ENCODE data around the gene PPEF2.

Gene PPEF2

DNA sequence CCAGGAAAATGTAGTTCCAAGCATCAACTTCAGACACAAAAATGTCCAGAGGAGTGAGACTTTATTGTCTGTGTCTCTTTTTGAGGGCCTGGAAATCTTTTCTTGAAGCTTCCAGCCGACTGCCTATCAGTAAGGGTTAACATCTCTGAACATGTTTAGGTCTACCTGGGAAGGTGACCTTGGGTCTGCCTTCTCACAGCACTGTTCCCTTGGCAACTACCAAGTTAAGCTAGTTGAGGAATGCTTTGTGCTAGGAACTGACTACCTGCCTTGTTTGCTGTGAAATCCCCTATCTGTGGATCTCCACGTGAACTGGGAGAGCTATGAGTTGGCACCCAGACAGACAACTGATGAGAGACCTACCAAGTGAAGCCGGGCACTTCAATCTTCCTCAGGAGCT lies 81.6 kb downstream of the PPEF2 start:
- no peak for TF ChIP-seq CTCF (IDR thresholded peaks at IDR 0.05; ENCODE audit: low read depth, low read length)
- H3K4me3 ChIP-seq (ENCODE audit: low read depth, low read length), result no peak overlapping the region

GRCh38 chr4:75820197-75820596 lies 82.1 kb downstream of the PPEF2 start:
- TF ChIP-seq CTCF (IDR thresholded peaks at IDR 0.05; ENCODE audit: low read depth, low read length), result no peak
- no peak overlapping the region for H3K4me3 ChIP-seq (ENCODE audit: low read depth, low read length)

DNA sequence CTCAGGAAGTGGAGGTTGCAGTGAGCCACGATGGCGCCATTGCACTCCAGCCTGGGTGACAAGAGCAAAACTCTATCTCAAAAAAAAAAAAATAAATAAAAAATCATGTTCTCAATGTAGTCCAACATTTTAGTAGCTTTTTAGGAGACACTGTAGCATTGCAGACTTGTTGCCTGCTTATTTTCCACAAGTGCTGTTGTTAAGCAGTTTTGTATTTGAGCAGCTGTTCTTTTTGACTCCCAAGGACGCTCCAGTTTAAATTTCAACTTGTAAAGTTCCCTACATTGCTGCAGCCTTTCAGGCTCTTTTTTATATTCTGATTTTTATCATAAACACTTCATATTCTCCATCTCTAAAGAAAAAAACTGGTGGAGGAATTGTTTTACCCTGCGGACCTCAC lies 83.1 kb downstream of the PPEF2 start:
- H3K4me3 ChIP-seq (ENCODE audit: low read depth, low read length), result no peak overlapping the region
- no peak for TF ChIP-seq CTCF (IDR thresholded peaks at IDR 0.05; ENCODE audit: low read depth, low read length)

DNA sequence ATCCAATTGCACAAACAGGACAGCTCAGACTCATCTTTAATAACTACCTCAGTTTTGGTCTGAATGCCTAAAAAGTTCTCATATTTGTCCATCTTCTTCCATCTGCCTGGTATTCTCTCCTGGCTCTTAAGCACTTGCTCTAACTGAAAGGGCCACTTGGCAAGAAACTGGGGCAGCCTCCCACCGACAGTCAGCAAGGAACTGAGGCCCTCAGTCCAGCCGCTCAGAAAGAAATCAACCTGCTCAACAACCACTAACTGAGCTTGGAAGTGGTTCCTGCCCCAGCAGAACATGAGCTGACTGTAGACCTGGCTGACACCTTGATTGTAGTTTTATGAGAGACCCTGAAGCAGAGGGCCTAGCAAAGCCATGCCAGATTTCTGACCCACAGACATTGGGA lies 84.4 kb downstream of the PPEF2 start:
- TF ChIP-seq CTCF (IDR thresholded peaks at IDR 0.05; ENCODE audit: low read depth, low read length), result no peak
- no peak overlapping the region for H3K4me3 ChIP-seq (ENCODE audit: low read depth, low read length)
